Muscle layer of duodenum (tissue), 2 donors: ENCODE data around the gene HDAC4.
"Not testable (repeated sequence)": the region's sequence is repeated elsewhere in the genome, so short reads cannot be mapped to it uniquely, and the experiment has no call there.

Experiments
- H3K27ac ChIP-seq: one replicate; pipeline ENCODE4 v1.7.0; 2013; ENCODE audit warnings: mild to moderate bottlenecking, low read length
- H3K27me3 ChIP-seq: one replicate; pipeline ENCODE4 v1.7.0; 2013; ENCODE audit warnings: low read depth, mild to moderate bottlenecking, control low read depth, low read length
- H3K36me3 ChIP-seq, 2 donors: one replicate each; pipeline ENCODE4 v1.7.0; 2013; ENCODE audit warnings: low read length in 2 of 2, control low read depth in 1 of 2, mild to moderate bottlenecking in 1 of 2; ENCODE audit not compliant: insufficient read depth in 2 of 2, control insufficient read depth in 1 of 2
- H3K4me1 ChIP-seq, 2 donors: one replicate each; pipeline ENCODE4 v1.7.0; 2013; ENCODE audit warnings: low read length in 2 of 2, mild to moderate bottlenecking in 2 of 2, control low read depth in 1 of 2, moderate library complexity in 1 of 2; ENCODE audit not compliant: insufficient read depth in 2 of 2, control insufficient read depth in 1 of 2
- H3K4me3 ChIP-seq, 2 donors: one replicate each; pipeline ENCODE4 v1.7.0; 2013; ENCODE audit warnings: low read length in 2 of 2, low read depth in 1 of 2, mild to moderate bottlenecking in 1 of 2
- H3K9me3 ChIP-seq, 2 donors: one replicate each; pipeline ENCODE4 v1.7.0; 2013; ENCODE audit warnings: low read length in 2 of 2, control low read depth in 1 of 2, mild to moderate bottlenecking in 1 of 2; ENCODE audit not compliant: control insufficient read depth in 1 of 2
- donor health status: healthy.

HDAC4 gene

GRCh38 chr2:239081046-239081445 lies 319.8 kb downstream of the HDAC4 start:
- H3K36me3 ChIP-seq: peaks cover 30 to 83% of the 10 kb centered on the region in 2 donors
- H3K27ac ChIP-seq: no peak overlapping the region
- H3K9me3 ChIP-seq: no peaks in the 10 kb centered on the region
- H3K4me3 ChIP-seq: no peak overlapping the region
- H3K27me3 ChIP-seq: no peaks in the 10 kb centered on the region
- H3K4me1 ChIP-seq: peaks cover 0 to 5% of the 10 kb centered on the region in 2 donors

GRCh38 chr2:239079671-239080294 lies 321.0 kb downstream of the HDAC4 start:
- peaks cover 0 to 5% of the 10 kb centered on the region in 2 donors for H3K4me1 ChIP-seq
- H3K27me3 ChIP-seq: no peaks in the 10 kb centered on the region
- no peak overlapping the region for H3K4me3 ChIP-seq
- no peaks in the 10 kb centered on the region for H3K9me3 ChIP-seq
- peaks cover 30 to 92% of the 10 kb centered on the region in 2 donors for H3K36me3 ChIP-seq
- H3K27ac ChIP-seq: no peak overlapping the region

DNA sequence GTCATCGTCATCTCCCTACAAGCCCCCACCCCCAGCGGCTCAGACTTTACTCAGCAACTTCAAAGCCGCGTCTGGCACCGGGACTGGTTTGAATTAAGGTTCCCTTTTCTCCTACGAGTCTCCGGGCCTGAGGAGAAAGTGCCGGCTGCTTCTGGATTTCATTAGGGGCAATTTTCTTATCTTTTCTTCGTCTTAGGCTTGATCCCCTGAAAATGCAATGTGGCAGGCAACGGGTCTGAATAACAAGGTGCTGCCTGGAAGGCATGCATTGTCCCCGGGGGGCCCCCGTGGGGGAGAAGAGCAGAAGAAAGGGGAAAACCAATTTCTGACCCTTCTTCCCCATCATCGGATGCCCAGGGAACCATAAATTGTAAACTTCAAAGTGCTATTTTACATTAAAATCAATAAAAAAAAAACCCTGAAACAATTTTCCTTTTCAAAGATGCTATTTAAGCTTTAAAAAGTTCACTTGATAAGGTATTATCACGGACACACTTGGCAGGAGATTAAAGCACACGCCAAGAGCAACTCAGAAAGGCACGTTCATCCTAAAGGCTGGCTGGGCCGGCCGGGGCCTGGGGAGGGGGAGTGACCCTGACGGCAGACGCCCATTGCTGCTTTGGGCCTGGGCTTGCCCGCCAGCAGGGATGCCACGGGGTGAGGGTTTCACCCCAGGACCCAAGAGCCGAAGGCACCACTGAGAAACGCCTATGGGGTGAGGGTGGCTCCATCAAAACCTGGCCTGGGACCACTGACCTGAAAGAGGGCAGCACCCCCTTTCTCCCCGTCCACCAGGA lies 322.5 kb downstream of the HDAC4 start:
- H3K9me3 ChIP-seq: no peaks in the 10 kb centered on the region
- peaks cover 0 to 5% of the 10 kb centered on the region in 2 donors for H3K4me1 ChIP-seq
- no peak overlapping the region for H3K4me3 ChIP-seq
- H3K36me3 ChIP-seq: peaks cover 30 to 93% of the 10 kb centered on the region in 2 donors
- H3K27ac ChIP-seq: no peak overlapping the region
- no peaks in the 10 kb centered on the region for H3K27me3 ChIP-seq

- no peaks in the 10 kb centered on the region for H3K27me3 ChIP-seq
- no peak overlapping the region for H3K27ac ChIP-seq
- no peaks in the 10 kb centered on the region for H3K9me3 ChIP-seq
- no peak overlapping the region for H3K4me3 ChIP-seq
- H3K36me3 ChIP-seq: peaks cover 30 to 93% of the 10 kb centered on the region in 2 donors
- peaks cover 0 to 5% of the 10 kb centered on the region in 2 donors for H3K4me1 ChIP-seq
Measured at GRCh38 chr2:239077260-239077659, 323.6 kb downstream of the HDAC4 start.

DNA sequence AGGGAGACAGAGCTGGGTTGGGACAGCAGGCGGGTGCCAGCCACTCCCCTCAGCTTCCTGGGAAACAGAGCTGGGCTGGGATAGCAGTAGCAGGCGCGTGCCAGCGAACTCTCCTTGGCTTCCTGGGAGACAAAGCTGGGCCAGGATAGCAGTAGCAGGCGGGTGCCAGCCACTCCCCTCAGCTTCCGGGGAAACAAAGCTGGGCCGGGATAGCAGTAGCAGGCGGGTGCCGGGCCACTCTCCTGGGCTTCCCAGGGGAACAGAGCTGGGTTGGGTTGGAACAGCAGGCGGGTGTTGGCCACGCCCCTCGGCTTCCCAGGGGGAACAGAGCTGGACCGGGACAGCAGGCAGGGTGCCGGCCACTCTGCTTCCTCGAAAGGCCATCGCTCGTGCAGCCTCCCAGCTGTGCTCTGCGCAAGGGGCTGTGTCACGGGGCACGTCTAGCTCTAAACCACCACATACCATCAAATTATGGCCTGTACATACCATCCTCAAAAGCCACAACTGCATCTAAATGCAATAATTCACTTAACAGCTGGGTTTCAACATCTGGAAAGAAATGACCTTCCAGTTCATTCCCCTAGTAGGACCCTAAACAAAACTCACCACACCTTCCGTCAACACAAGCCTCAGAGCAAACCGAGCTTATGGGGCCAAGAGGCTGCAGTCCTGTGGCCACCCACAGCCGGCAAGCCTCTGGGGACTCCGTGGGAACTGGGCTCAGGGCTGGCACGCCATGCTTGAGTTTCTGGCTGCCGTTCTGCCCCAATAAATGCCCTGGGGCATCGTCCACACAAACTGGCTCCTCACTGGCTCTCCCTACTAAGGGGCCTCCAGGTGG lies 324.7 kb downstream of the HDAC4 start:
- H3K27me3 ChIP-seq: no peaks in the 10 kb centered on the region
- no peaks in the 10 kb centered on the region for H3K4me1 ChIP-seq
- H3K36me3 ChIP-seq: peaks cover 37 to 93% of the 10 kb centered on the region in 2 donors
- no peak overlapping the region for H3K27ac ChIP-seq
- H3K9me3 ChIP-seq: no peaks in the 10 kb centered on the region
- H3K4me3 ChIP-seq: no peak overlapping the region

DNA sequence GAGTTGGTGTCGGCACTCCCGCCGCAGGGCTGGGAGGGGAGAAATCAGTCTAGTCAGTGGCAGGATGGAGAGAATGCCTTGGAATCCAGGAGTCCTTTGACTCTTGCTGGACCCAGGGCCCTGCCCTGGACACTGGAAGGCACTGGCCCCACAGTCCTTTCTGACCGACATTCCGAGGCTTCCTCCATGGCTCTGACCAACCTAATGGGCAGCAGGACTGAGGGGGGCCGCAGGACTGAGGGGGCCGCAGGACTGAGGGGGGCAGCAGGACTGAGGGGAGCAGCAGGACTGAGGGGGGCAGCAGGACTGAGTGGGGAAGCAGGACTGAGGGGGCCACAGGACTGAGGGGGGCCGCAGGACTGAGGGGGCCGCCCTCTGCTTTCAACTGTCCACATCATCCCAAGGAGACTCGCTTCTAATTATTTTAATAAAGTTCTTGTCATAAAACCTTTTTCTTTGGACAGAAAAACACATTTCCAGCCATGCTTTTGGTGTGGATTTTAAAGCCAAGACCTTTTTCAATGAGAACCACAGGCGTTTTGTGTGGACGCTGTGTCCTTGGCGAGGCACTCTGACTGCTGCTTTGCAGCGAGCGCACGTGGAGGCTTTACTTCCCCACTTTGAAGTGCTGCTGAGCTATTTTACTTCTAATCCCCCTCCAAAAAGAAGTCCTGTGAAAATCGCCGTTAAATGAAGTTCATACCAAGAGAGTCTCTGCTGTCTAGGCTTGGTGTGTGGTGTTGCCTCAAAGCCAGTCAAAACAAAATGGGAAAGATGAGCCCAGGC lies 326.9 kb downstream of the HDAC4 start:
- Histone ChIP-seq H3K4me1 (no peaks in the 10 kb centered on the region), H3K9me3 (no peaks in the 10 kb centered on the region), H3K36me3 (peaks cover 23 to 79% of the 10 kb centered on the region in 2 donors), H3K27ac (no peak overlapping the region), H3K27me3 (no peaks in the 10 kb centered on the region), H3K4me3 (no peak overlapping the region)

GRCh38 chr2:239073270-239073669 lies 327.6 kb downstream of the HDAC4 start:
- Histone ChIP-seq H3K36me3 (peaks cover 21 to 77% of the 10 kb centered on the region in 2 donors), H3K27me3 (no peaks in the 10 kb centered on the region), H3K4me1 (no peaks in the 10 kb centered on the region), H3K4me3 (no peak overlapping the region), H3K27ac (no peak overlapping the region), H3K9me3 (no peaks in the 10 kb centered on the region)

GRCh38 chr2:239072786-239073185 lies 328.0 kb downstream of the HDAC4 start:
- Histone ChIP-seq H3K36me3 (peaks cover 24 to 77% of the 10 kb centered on the region in 2 donors), H3K27me3 (no peaks in the 10 kb centered on the region), H3K9me3 (no peaks in the 10 kb centered on the region), H3K4me3 (no peak overlapping the region), H3K27ac (no peak overlapping the region), H3K4me1 (no peaks in the 10 kb centered on the region)

GRCh38 chr2:239070466-239070865 lies 330.4 kb downstream of the HDAC4 start:
- H3K4me3 ChIP-seq: no peak overlapping the region
- no peaks in the 10 kb centered on the region for H3K4me1 ChIP-seq
- H3K36me3 ChIP-seq: peaks cover 32 to 77% of the 10 kb centered on the region in 2 donors
- H3K27me3 ChIP-seq: no peaks in the 10 kb centered on the region
- no peak overlapping the region for H3K27ac ChIP-seq
- H3K9me3 ChIP-seq: no peaks in the 10 kb centered on the region

GRCh38 chr2:239069362-239070333 lies 331.2 kb downstream of the HDAC4 start:
- H3K9me3 ChIP-seq, H3K4me1 ChIP-seq, H3K27me3 ChIP-seq, H3K27ac ChIP-seq, H3K4me3 ChIP-seq: not testable (repeated sequence)
- H3K36me3 ChIP-seq: peaks cover 35 to 82% of the 10 kb centered on the region in 2 donors
